ENCODE measurements around the gene WDR12. TPM values are rescaled to one million over a fixed set of nuclear protein-coding genes. Genes with fewer than 3 reads are reported as not detected.

WDR12 gene
- total RNA-seq, 1 donor from 2014 or later, result 24.8 TPM

Other genes with a start within 250 kb of the WDR12 start
- 3.9 and 4.7 TPM in 2 replicates for gene ICA1L, start 39.9 kb downstream of the WDR12 start, total RNA-seq
- 8.3 and 11.0 TPM in 2 replicates for gene CARF, start 602 bp upstream of the WDR12 start, total RNA-seq
- gene NBEAL1, start 103.2 kb upstream of the WDR12 start, total RNA-seq, result 22.5 and 24.8 TPM in 2 replicates